ENCODE results near the gene TAAR6. TPM values are rescaled to one million over a fixed set of nuclear protein-coding genes. Genes with fewer than 3 reads are reported as not detected.

Gene TAAR6
- total RNA-seq, 4 donors from 2014 or later, result not detected

DNA sequence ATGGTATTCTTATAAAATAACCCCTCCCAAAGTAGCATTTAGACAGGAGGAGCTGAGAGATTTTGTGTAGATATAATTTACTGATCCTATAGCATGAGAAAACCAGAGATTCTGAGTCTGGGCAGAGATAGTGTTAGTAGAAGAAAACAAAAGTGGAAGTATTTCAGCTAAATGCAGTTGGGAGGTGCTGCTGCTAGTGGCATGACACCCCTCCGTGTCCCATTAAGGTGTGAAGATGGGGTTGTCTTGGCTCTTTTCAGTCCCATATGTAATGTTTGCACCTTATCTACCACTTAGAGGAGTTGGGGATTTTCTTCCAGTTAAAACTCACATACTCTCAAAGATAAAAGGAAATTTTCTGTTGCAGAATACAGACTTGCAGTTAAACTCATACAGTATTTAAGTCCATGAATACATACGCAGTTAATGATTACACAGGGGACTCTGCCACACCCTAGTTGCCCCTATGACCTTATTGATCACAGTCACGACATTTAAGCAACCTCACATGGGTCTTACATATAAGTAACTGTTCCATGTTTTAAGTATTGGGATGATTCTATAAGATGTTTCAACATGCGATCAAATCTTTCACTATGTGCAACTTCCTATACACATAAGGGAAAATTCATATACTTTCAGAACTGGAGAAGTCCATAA is 42.5 kb downstream of the TAAR6 start:
- Histone ChIP-seq H3K27ac (no peak overlapping the region), H3K27me3 (no peaks in the 10 kb centered on the region), H3K4me1 (no peaks in the 10 kb centered on the region), H3K9me3 (no peaks in the 10 kb centered on the region), H3K36me3 (no peaks in the 10 kb centered on the region), H3K4me3 (no peak overlapping the region)
- no peak for TF ChIP-seq POLR2A (IDR thresholded peaks at IDR 0.05)
- TF ChIP-seq, protein P1, sequence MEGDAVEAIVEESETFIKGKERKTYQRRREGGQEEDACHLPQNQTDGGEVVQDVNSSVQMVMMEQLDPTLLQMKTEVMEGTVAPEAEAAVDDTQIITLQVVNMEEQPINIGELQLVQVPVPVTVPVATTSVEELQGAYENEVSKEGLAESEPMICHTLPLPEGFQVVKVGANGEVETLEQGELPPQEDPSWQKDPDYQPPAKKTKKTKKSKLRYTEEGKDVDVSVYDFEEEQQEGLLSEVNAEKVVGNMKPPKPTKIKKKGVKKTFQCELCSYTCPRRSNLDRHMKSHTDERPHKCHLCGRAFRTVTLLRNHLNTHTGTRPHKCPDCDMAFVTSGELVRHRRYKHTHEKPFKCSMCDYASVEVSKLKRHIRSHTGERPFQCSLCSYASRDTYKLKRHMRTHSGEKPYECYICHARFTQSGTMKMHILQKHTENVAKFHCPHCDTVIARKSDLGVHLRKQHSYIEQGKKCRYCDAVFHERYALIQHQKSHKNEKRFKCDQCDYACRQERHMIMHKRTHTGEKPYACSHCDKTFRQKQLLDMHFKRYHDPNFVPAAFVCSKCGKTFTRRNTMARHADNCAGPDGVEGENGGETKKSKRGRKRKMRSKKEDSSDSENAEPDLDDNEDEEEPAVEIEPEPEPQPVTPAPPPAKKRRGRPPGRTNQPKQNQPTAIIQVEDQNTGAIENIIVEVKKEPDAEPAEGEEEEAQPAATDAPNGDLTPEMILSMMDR (IDR thresholded peaks at IDR 0.05), result no peak
- intact Hi-C loops (cut with DNase I; ENCODE audit: low total_unique reads), result no loop called here
- DNase-seq, result no peak

DNA sequence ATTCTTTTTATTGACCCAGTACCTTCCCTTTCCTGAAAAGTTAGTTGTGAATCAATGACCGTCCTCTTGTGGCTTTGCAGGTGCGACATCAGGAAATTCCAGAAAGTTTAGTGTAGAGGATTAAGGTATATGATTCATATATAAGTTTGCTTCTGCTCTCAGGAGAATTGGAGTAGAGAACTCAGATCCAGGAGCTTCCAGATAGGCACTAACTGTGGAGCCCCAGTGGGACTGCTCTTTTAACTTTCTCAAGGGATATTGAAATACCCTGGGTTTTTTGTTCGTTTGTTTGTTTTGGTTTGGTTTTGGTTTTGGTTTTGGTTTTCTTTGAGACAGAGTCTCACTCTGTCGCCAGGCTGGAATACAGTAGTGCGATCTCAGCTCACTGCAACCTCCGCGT is 44.4 kb downstream of the TAAR6 start:
- H3K27me3 ChIP-seq, result no peaks in the 10 kb centered on the region
- no peak overlapping the region for H3K4me3 ChIP-seq
- intact Hi-C loops (cut with DNase I; ENCODE audit: low total_unique reads), result no loop called here
- no peaks in the 10 kb centered on the region for H3K4me1 ChIP-seq
- H3K27ac ChIP-seq, result no peak overlapping the region
- H3K36me3 ChIP-seq, result no peaks in the 10 kb centered on the region
- no peak for TF ChIP-seq POLR2A (IDR thresholded peaks at IDR 0.05)
- TF ChIP-seq, protein P1 (IDR thresholded peaks at IDR 0.05), result no peak
- no peak for DNase-seq
- no peaks in the 10 kb centered on the region for H3K9me3 ChIP-seq

DNA sequence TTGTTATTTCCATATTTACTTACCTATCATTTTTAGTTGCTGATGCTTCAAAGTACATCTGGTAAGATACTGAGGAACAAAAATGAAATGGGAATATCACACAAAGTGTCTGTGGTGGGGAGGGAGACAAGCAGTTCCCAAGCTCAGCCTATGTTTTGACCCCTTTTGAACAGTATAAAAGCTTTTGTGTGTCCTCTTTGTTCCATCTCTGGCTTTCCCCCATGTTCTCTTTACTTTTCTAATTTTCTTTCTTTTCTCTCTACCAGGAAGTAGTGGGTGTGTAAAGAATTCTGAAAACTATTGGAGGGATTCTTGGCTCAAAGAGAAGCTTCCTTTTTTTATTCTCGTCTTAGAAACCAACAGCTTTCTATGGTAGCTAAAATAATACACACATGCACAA is 46.6 kb downstream of the TAAR6 start:
- TF ChIP-seq POLR2A (IDR thresholded peaks at IDR 0.05), result no peak
- TF ChIP-seq, protein P1 (IDR thresholded peaks at IDR 0.05), result no peak
- Histone ChIP-seq H3K4me1 (no peaks in the 10 kb centered on the region), H3K27me3 (no peaks in the 10 kb centered on the region), H3K4me3 (no peak overlapping the region), H3K9me3 (no peaks in the 10 kb centered on the region), H3K36me3 (no peaks in the 10 kb centered on the region), H3K27ac (no peak overlapping the region)
- intact Hi-C loops (cut with DNase I; ENCODE audit: low total_unique reads), result no loop called here
- no peak for DNase-seq

Small RNA genes within 50 kb of the gene (small RNA-seq; reads per million reads assigned to genes)
- not detected for gene TAAR7P

Other genes starting within 250 kb of the TAAR6 start
- 100 to 1,000 TPM in 1 of 4 donors, 10 to 100 TPM in 3; 27.6 to 260 (median 58.9) TPM for gene MOXD1, start 168.8 kb upstream of the TAAR6 start, total RNA-seq
- 10 to 100 TPM; 22.3 to 82.9 (median 67.5) TPM for gene STX7, start 57.2 kb upstream of the TAAR6 start, total RNA-seq
- not detected for gene TAAR9, start 32.0 kb upstream of the TAAR6 start, total RNA-seq
- under 1 TPM in 1 of 4 donors, not detected in 3; 0.28 TPM for gene TAAR8, start 17.6 kb upstream of the TAAR6 start, total RNA-seq
- not detected for gene TAAR5, start 19.4 kb downstream of the TAAR6 start, total RNA-seq
- not detected for gene TAAR2, start 54.0 kb downstream of the TAAR6 start, total RNA-seq
- under 1 TPM in 1 of 4 donors, not detected in 3; 0.41 TPM for gene TAAR1, start 88.9 kb downstream of the TAAR6 start, total RNA-seq
- 1 to 10 TPM in 1 of 4 donors, under 1 TPM in 2, not detected in 1; 0.64 to 2.9 (median 0.83) TPM for gene VNN1, start 143.7 kb downstream of the TAAR6 start, total RNA-seq
- gene VNN2, start 187.6 kb downstream of the TAAR6 start, total RNA-seq, result 10 to 100 TPM in 1 of 4 donors, 1 to 10 TPM in 3; 1.5 to 40.9 (median 2.7) TPM
- 10 to 100 TPM in 1 of 4 donors, 1 to 10 TPM in 2, under 1 TPM in 1; 0.51 to 38.7 (median 8.0) TPM for gene SLC18B1, start 228.3 kb downstream of the TAAR6 start, total RNA-seq
- 1,000 to 10,000 TPM in 3 of 4 donors, 100 to 1,000 TPM in 1; 875 to 4,841 (median 1,355) TPM for gene RPS12, start 244.2 kb downstream of the TAAR6 start, total RNA-seq